Right lobe of liver (tissue), 6 donors: ENCODE data around the gene FBN3. TPM values are rescaled to one million over a fixed set of nuclear protein-coding genes. Genes with fewer than 3 reads are reported as not detected.
"Not testable (repeated sequence)": the region's sequence is repeated elsewhere in the genome, so short reads cannot be mapped to it uniquely, and the experiment has no call there.

Experiments
- ATAC-seq, 4 donors: fragments of 200-7000 bp; cut with Tn5 transposase; one replicate each; pipeline ENCODE4 v1.9.1; 2020; ENCODE audit warnings: mild to moderate bottlenecking in 4 of 4, moderate library complexity in 4 of 4
- DNase-seq, 3 donors: peaks; one replicate each; pipeline ENCODE4 v3.0.0-alpha.2; 2020
- H3K27ac ChIP-seq, 3 donors: fragments of 200-600 bp; one replicate each; pipeline ENCODE4 v1.8.0; 2022
- H3K27me3 ChIP-seq, 2 donors: fragments of 200-600 bp; one replicate each; pipeline ENCODE4 v1.8.0; 2022
- H3K36me3 ChIP-seq, 4 donors: fragments of 200-600 bp; sonication (generic) in 1 of 4; one replicate each; pipeline versions ENCODE4 v1.5.1 to v1.8.0; 2017 to 2022; ENCODE audit warnings: control low read depth in 1 of 4
- H3K4me1 ChIP-seq, 4 donors: fragments of 200-600 bp; sonication (generic) in 1 of 4; one replicate each; pipeline versions ENCODE4 v1.5.1 to v1.8.0; 2017 to 2022; ENCODE audit warnings: control low read depth in 1 of 4
- H3K4me3 ChIP-seq, 3 donors: fragments of 200-600 bp; one replicate each; pipeline ENCODE4 v1.8.0; 2022
- H3K9me3 ChIP-seq, 4 donors: fragments of 200-600 bp; sonication (generic) in 1 of 4; one replicate each; pipeline versions ENCODE4 v1.5.1 to v1.8.0; 2017 to 2022; ENCODE audit warnings: control low read depth in 1 of 4
- POLR2A ChIP-seq: fragments of 450-650 bp; IDR thresholded peaks from one replicate; pipeline ENCODE4 v1.6.1; 2017; ENCODE audit warnings: antibody characterized with exemption, mild to moderate bottlenecking
- WGBS: methylation state at CpG from one replicate; pipeline ENCODE4 v1.1.6; 2018; ENCODE audit warnings: low coverage, low lambda C conversion rate; ENCODE audit not compliant: insufficient coverage; ENCODE audit errors: missing lambda C conversion rate; 5-methylcytosine and 5-hydroxymethylcytosine counted together
- intact Hi-C, 2 donors: fragments of 100-400 bp; cut with DNase I; formaldehyde crosslinking; loops; one replicate each; pipeline versions ENCODE4 v1.11.2 to v1.14.1; 2022
- total RNA-seq, 6 experiments: library from RNA; depleted of rRNA in 2 of 6; stranded (reverse); fragments of >200 nt in 2 of 6; fragmentation: NEBNext Ultra II Directional in 3 of 6; extraction: Animal tissue kit (Norgen Biotek cat#: 25700) in 3 of 6; gene quantifications; one replicate each; pipeline versions ENCODE4 v1.1.0 to v1.2.4, GENCODE V29; 2016 to 2023
- TF ChIP-seq, protein P1 (sequence below), 4 donors: fragments of 200-600 bp in 3 of 4; fragments of 450-650 bp in 1 of 4; IDR thresholded peaks; one replicate each; pipeline versions ENCODE4 v1.5.1 to v1.8.0; 2016 to 2022; ENCODE audit warnings: antibody characterized with exemption in 4 of 4, mild to moderate bottlenecking in 2 of 4
- donor health status: DM: no; HTN: yes; CAD: no.
- donor health status: DM: no; HTN: no; CAD: no.
- donor health status: DM: no; HTN: no; CAD: no.
- donor health status: DM: no; HTN: yes; CAD: no.
- donor health status: DM: no; HTN: yes; CAD: no.

The FBN3 gene
- total RNA-seq, 6 experiments from 2014 or later = 0.11 to 0.37 TPM; not detected in 4

- no peaks in the 10 kb centered on the region for H3K27me3 ChIP-seq
- no peaks in the 10 kb centered on the region for H3K36me3 ChIP-seq
- no peaks in the 10 kb centered on the region for H3K4me1 ChIP-seq
- H3K4me3 ChIP-seq = no peak overlapping the region
- no peak for TF ChIP-seq POLR2A
- TF ChIP-seq, protein P1, sequence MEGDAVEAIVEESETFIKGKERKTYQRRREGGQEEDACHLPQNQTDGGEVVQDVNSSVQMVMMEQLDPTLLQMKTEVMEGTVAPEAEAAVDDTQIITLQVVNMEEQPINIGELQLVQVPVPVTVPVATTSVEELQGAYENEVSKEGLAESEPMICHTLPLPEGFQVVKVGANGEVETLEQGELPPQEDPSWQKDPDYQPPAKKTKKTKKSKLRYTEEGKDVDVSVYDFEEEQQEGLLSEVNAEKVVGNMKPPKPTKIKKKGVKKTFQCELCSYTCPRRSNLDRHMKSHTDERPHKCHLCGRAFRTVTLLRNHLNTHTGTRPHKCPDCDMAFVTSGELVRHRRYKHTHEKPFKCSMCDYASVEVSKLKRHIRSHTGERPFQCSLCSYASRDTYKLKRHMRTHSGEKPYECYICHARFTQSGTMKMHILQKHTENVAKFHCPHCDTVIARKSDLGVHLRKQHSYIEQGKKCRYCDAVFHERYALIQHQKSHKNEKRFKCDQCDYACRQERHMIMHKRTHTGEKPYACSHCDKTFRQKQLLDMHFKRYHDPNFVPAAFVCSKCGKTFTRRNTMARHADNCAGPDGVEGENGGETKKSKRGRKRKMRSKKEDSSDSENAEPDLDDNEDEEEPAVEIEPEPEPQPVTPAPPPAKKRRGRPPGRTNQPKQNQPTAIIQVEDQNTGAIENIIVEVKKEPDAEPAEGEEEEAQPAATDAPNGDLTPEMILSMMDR (IDR thresholded peaks at IDR 0.05) = no peak
- DNase-seq (no peak), ATAC-seq (no peak)
- no peak overlapping the region for H3K27ac ChIP-seq
- no peaks in the 10 kb centered on the region for H3K9me3 ChIP-seq
- 64% methylated on average over 7 of the region's 7 CpGs for WGBS
- intact Hi-C loops = no loop called here
Observed at GRCh38 chr19:8036434-8037099, 112.8 kb downstream of the FBN3 start.

GRCh38 chr19:8034178-8034525 lies 115.2 kb downstream of the FBN3 start:
- H3K4me1 ChIP-seq = no peaks in the 10 kb centered on the region
- no peak overlapping the region for H3K4me3 ChIP-seq
- TF ChIP-seq, protein P1 (IDR thresholded peaks at IDR 0.05) = no peak
- TF ChIP-seq POLR2A = no peak
- intact Hi-C loops = no loop called here
- H3K9me3 ChIP-seq = no peaks in the 10 kb centered on the region
- no peaks in the 10 kb centered on the region for H3K36me3 ChIP-seq
- 84% methylated on average over 6 of the region's 6 CpGs for WGBS
- no peak for DNase-seq
- ATAC-seq = no peak
- no peaks in the 10 kb centered on the region for H3K27me3 ChIP-seq
- H3K27ac ChIP-seq = no peak overlapping the region

DNA sequence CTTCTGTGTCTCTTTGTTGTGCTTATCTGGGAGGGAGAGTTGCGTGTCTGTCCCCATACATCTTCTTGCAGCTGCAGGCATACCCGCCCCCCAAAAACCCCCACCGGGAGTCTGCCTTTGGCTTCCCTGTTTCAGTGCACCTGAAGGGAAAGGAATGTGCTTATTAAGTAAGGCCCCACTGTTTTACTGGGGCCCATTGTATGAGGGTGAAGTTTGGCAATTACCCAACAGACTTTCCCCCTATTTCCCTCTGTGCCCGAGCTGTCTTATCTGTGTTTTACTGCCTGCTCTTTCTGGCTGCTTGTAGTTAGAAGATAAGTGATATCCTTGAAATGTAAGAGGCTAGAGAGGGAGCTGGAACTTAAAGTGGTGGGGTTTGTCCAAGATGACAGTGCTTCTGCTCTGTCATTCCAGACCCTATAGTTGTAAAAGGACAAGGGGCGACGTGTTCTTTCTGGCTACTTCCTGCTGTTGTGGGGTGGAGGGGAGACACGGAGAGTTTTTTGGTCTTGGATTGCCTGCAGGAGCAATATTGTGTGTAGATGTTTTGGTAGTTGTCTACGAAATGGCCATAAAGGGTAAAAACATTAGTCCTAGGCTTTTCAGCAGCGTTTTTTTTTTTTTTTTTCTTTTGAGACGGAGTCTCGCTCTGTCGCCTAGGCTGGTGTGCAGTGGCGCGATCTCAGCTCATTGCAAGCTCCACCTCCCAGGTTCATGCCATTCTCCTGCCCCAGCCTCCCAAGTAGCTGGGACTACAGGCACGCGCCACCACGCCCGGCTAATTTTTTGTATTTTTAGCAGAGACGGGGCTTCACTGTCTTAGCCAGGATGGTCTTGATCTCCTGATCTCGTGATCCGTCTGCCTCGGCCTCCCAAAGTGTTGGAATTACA lies 115.9 kb downstream of the FBN3 start:
- WGBS = 42% methylated on average over 12 of the region's 22 CpGs
- DNase-seq, H3K27ac ChIP-seq, intact Hi-C loops, ATAC-seq, H3K4me1 ChIP-seq, H3K4me3 ChIP-seq, H3K27me3 ChIP-seq, H3K36me3 ChIP-seq, H3K9me3 ChIP-seq: not testable (repeated sequence)

- 60% methylated on average over 4 of the region's 8 CpGs for WGBS
- Histone ChIP-seq H3K4me3 (no peak overlapping the region), H3K27me3 (no peaks in the 10 kb centered on the region), H3K36me3 (no peaks in the 10 kb centered on the region), H3K9me3 (no peaks in the 10 kb centered on the region), H3K4me1 (no peaks in the 10 kb centered on the region), H3K27ac (no peak overlapping the region)
- intact Hi-C loops = no loop called here
- ATAC-seq (no peak), DNase-seq (no peak)
- TF ChIP-seq, protein P1 (IDR thresholded peaks at IDR 0.05) = no peak
- no peak for TF ChIP-seq POLR2A
Observed at GRCh38 chr19:8030960-8031359, 118.4 kb downstream of the FBN3 start.

GRCh38 chr19:8028951-8029491 lies 120.4 kb downstream of the FBN3 start:
- Histone ChIP-seq H3K9me3 (no peaks in the 10 kb centered on the region), H3K4me1 (no peaks in the 10 kb centered on the region), H3K27me3 (no peaks in the 10 kb centered on the region), H3K27ac (no peak overlapping the region), H3K36me3 (no peaks in the 10 kb centered on the region), H3K4me3 (no peak overlapping the region)
- 20% methylated on average over 1 of the region's 12 CpGs for WGBS
- DNase-seq = no peak
- intact Hi-C loops = no loop called here
- TF ChIP-seq POLR2A = no peak
- TF ChIP-seq, protein P1 (IDR thresholded peaks at IDR 0.05) = no peak
- ATAC-seq = peak in 1 of 4 donors; percentile 25
